Esophagus squamous epithelium (tissue), 5 donors: ENCODE data around the gene CCDC27. TPM values are rescaled to one million over a fixed set of nuclear protein-coding genes. Genes with fewer than 3 reads are reported as not detected.

ENCODE experiments used
- DNase-seq: peaks from one replicate; lab custom pipeline; 2025; lab: John Stamatoyannopoulos, UW
- H3K27ac ChIP-seq, 4 donors: fragments of 200-600 bp; sonication (generic); one replicate each; pipeline ENCODE4 v1.5.1; 2016 to 2019; ENCODE audit warnings: mild to moderate bottlenecking in 1 of 4
- H3K27me3 ChIP-seq, 4 donors: fragments of 200-600 bp; sonication (generic); 1 replicate in 3 of 4; 2 replicates in 1 of 4; pipeline versions ENCODE4 v1.5.1 to v1.6.0; 2017 to 2021; ENCODE audit warnings: antibody characterized with exemption in 1 of 4
- H3K36me3 ChIP-seq, 3 donors: fragments of 200-600 bp; sonication (generic); one replicate each; pipeline ENCODE4 v1.5.1; 2016 to 2019
- H3K4me1 ChIP-seq, 3 donors: fragments of 200-600 bp; sonication (generic); one replicate each; pipeline ENCODE4 v1.5.1; 2017 to 2019
- H3K4me3 ChIP-seq, 4 donors: fragments of 200-600 bp; sonication (generic); 1 replicate in 3 of 4; 2 replicates in 1 of 4; pipeline ENCODE4 v1.5.1; 2016 to 2019; ENCODE audit warnings: mild to moderate bottlenecking in 2 of 4, moderate library complexity in 1 of 4
- H3K9me3 ChIP-seq, 3 donors: fragments of 200-600 bp; sonication (generic); one replicate each; pipeline ENCODE4 v1.5.1; 2016 to 2019
- CTCF ChIP-seq, 6 experiments: fragments of 450-650 bp in 4 of 6; fragments of 200-600 bp in 2 of 6; sonication (generic) in 2 of 6; IDR thresholded peaks; one replicate each; pipeline ENCODE4 v1.5.1; 2016 to 2019; ENCODE audit warnings: antibody characterized with exemption in 6 of 6, mild to moderate bottlenecking in 4 of 6, moderate library complexity in 4 of 6
- POLR2A ChIP-seq, 4 donors: fragments of 450-650 bp; IDR thresholded peaks; one replicate each; pipeline ENCODE4 v1.6.1; 2017; ENCODE audit warnings: antibody characterized with exemption in 4 of 4, mild to moderate bottlenecking in 4 of 4, moderate library complexity in 3 of 4
- WGBS, 2 donors: methylation state at CpG; one replicate each; pipeline ENCODE4 v1.1.5; 2018; 5-methylcytosine and 5-hydroxymethylcytosine counted together
- intact Hi-C: fragments of 100-400 bp; cut with DNase I; formaldehyde crosslinking; loops from one replicate; pipeline ENCODE4 v1.15.0; 2022
- total RNA-seq, 4 donors: library from RNA; depleted of rRNA; stranded (reverse); fragments of >200 nt; gene quantifications; one replicate each; pipeline ENCODE4 v1.1.0, GENCODE V29; 2016
- donor health status: DM: yes; HTN: yes; CAD: no.

Gene CCDC27
- total RNA-seq, 4 donors from 2014 or later, result not detected

- TF ChIP-seq CTCF (IDR thresholded peaks at IDR 0.05) (no peak), POLR2A (IDR thresholded peaks at IDR 0.05) (no peak)
- DNase-seq, result no peak
- WGBS, 2 donors, result 71 to 83% methylated on average over 4 to 7 of the region's 12 CpGs
- intact Hi-C loops, result no loop called here
- Histone ChIP-seq H3K27me3 (no peaks in the 10 kb centered on the region), H3K4me3 (no peak overlapping the region), H3K4me1 (peaks cover 20 to 61% (median 34%) of the 10 kb centered on the region in 3 donors), H3K9me3 (no peaks in the 10 kb centered on the region), H3K27ac (no peak overlapping the region), H3K36me3 (peaks cover 9 to 71% (median 26%) of the 10 kb centered on the region in 3 donors)
Observed at GRCh38 chr1:3790500-3790923, 38.3 kb downstream of the CCDC27 start.

GRCh38 chr1:3790952-3791351 is 38.7 kb downstream of the CCDC27 start:
- 79 to 87% methylated on average over 7 to 9 of the region's 18 CpGs for WGBS, 2 donors
- no peak for DNase-seq
- H3K4me1 ChIP-seq, result peaks cover 23 to 65% (median 35%) of the 10 kb centered on the region in 3 donors
- intact Hi-C loops, result no loop called here
- no peaks in the 10 kb centered on the region for H3K27me3 ChIP-seq
- no peak overlapping the region for H3K4me3 ChIP-seq
- H3K27ac ChIP-seq, result no peak overlapping the region
- no peaks in the 10 kb centered on the region for H3K9me3 ChIP-seq
- TF ChIP-seq POLR2A (IDR thresholded peaks at IDR 0.05) (no peak), CTCF (IDR thresholded peaks at IDR 0.05) (no peak)
- H3K36me3 ChIP-seq, result peaks cover 9 to 67% (median 22%) of the 10 kb centered on the region in 3 donors

GRCh38 chr1:3795453-3796214 is 43.4 kb downstream of the CCDC27 start:
- Histone ChIP-seq H3K27me3 (peaks cover 0 to 10% (median 0%) of the 10 kb centered on the region in 4 donors), H3K27ac (peak overlapping the region; percentile 76 to 81 (median 79)), H3K36me3 (peaks cover 0 to 20% (median 0%) of the 10 kb centered on the region in 3 donors), H3K4me3 (peak overlapping the region; percentile 77 to 95 (median 92)), H3K9me3 (no peaks in the 10 kb centered on the region), H3K4me1 (peaks cover 27 to 53% (median 40%) of the 10 kb centered on the region in 3 donors)
- 14 to 25% methylated on average over 5 to 7 of the region's 53 CpGs for WGBS, 2 donors
- intact Hi-C loops, result no loop called here
- no peak for TF ChIP-seq POLR2A (IDR thresholded peaks at IDR 0.05)
- TF ChIP-seq CTCF (IDR thresholded peaks at IDR 0.05), result no peak
- no peak for DNase-seq

GRCh38 chr1:3796215-3797061 is 44.2 kb downstream of the CCDC27 start, which contains the start of gene LRRC47:
TSS of gene LRRC47 (minus strand) at chr1:3796498. CDS start at chr1:3796476, 22 bp downstream.
- peaks cover 0 to 12% (median 0%) of the 10 kb centered on the region in 3 donors for H3K36me3 ChIP-seq
- H3K27ac ChIP-seq, result peak within 1 kb of the TSS; percentile 76 to 81 (median 79)
- H3K4me3 ChIP-seq, result peak within 1 kb of the TSS; percentile 77 to 95 (median 92)
- peaks cover 0 to 14% (median 0%) of the 10 kb centered on the region in 4 donors for H3K27me3 ChIP-seq
- peak in 3 of 4 donors; percentile 30 to 72 (median 68) for TF ChIP-seq POLR2A (IDR thresholded peaks at IDR 0.05)
- TF ChIP-seq CTCF (IDR thresholded peaks at IDR 0.05), result peak in 3 of 6 experiments; percentile 21 to 54 (median 36)
- peaks cover 27 to 50% (median 37%) of the 10 kb centered on the region in 3 donors for H3K4me1 ChIP-seq
- intact Hi-C loops, result no loop called here
- DNase-seq, result peak; percentile 67
- no peaks in the 10 kb centered on the region for H3K9me3 ChIP-seq
- 6 to 7% methylated on average over 13 to 19 of the region's 60 CpGs for WGBS, 2 donors
